K562 treated with DMSO at 1 percent for 24 hours (cell line): ENCODE results near the gene MED9. TPM values are rescaled to one million over a fixed set of nuclear protein-coding genes. Genes with fewer than 3 reads are reported as not detected.

Experiments used
- total RNA-seq: library from RNA; unstranded; fragments of 300-600 nt; gene quantifications from 2 replicates; pipeline ENCODE4 v1.2.3, GENCODE V29; 2022; ENCODE audit warnings: low read depth; ENCODE audit not compliant: insufficient read depth

The MED9 gene, protein sequence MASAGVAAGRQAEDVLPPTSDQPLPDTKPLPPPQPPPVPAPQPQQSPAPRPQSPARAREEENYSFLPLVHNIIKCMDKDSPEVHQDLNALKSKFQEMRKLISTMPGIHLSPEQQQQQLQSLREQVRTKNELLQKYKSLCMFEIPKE
- 11.3 and 12.6 TPM in 2 replicates for total RNA-seq

GRCh38 chr17:17476865-17477467 is at the start of gene MED9:
MED9 (plus strand) TSS chr17:17477000; CDS start chr17:17477042, 42 bp downstream.

GRCh38 chr17:17496189-17497064 is 19.6 kb downstream of the MED9 start, which contains the start of gene RASD1:
RASD1 (minus strand) TSS chr17:17496395; CDS start chr17:17496181, 214 bp downstream.

Other genes with a start within 250 kb of the MED9 start
- gene FLCN, start 239.8 kb upstream of the MED9 start, total RNA-seq = 39.6 and 43.2 TPM in 2 replicates
- 67.0 and 67.5 TPM in 2 replicates for gene COPS3, start 195.8 kb upstream of the MED9 start, total RNA-seq
- gene NT5M, start 173.6 kb upstream of the MED9 start, total RNA-seq = 18.3 and 18.7 TPM in 2 replicates
- 0.76 and 0.93 TPM in 2 replicates for gene RASD1, start 19.4 kb downstream of the MED9 start, total RNA-seq
- 16.0 and 18.4 TPM in 2 replicates for gene PEMT, start 114.7 kb downstream of the MED9 start, total RNA-seq
- 13.4 and 14.0 TPM in 2 replicates for gene RAI1, start 204.5 kb downstream of the MED9 start, total RNA-seq